RPMI7951 (cell line): ENCODE measurements around the gene SMS. TPM values are rescaled to one million over a fixed set of nuclear protein-coding genes. Genes with fewer than 3 reads are reported as not detected.
"Not testable (repeated sequence)": the region's sequence is repeated elsewhere in the genome, so short reads cannot be mapped to it uniquely, and the experiment has no call there.

Experiments
- DNase-seq: peaks from one replicate; pipeline ENCODE4 v3.0.0-alpha.2; 2012; ENCODE audit warnings: low read depth
- total RNA-seq: library from RNA; depleted of rRNA; stranded (reverse); fragments of >200 nt; shearing (Covaris generic); gene quantifications from 2 replicates; pipeline ENCODE4 v1.2.3, GENCODE V29; 2014

The SMS gene
- total RNA-seq, 1 experiment from 2014 or later: 246 TPM

- not testable (repeated sequence) for DNase-seq
Observed at GRCh38 chrX:21950557-21950956, 10.0 kb downstream of the SMS start.

- no peak for DNase-seq
Observed at GRCh38 chrX:21952624-21953023, 12.1 kb downstream of the SMS start.

GRCh38 chrX:21953195-21953830 is 12.8 kb downstream of the SMS start:
- not testable (repeated sequence) for DNase-seq

GRCh38 chrX:21955403-21956189 is 15.1 kb downstream of the SMS start:
- DNase-seq: no peak

GRCh38 chrX:21956783-21957182 is 16.3 kb downstream of the SMS start:
- no peak for DNase-seq

- no peak for DNase-seq
Observed at GRCh38 chrX:21958187-21958586, 17.7 kb downstream of the SMS start.

- DNase-seq: no peak
Observed at GRCh38 chrX:21958916-21959315, 18.4 kb downstream of the SMS start.

GRCh38 chrX:21959362-21960051 is 19.0 kb downstream of the SMS start:
- no peak for DNase-seq

- DNase-seq: no peak
Observed at GRCh38 chrX:21960569-21961541, 20.3 kb downstream of the SMS start.

GRCh38 chrX:21962361-21962760 is 21.9 kb downstream of the SMS start:
- DNase-seq: no peak

- no peak for DNase-seq
Observed at GRCh38 chrX:21963269-21963668, 22.8 kb downstream of the SMS start.

GRCh38 chrX:21963731-21964405 is 23.4 kb downstream of the SMS start:
- no peak for DNase-seq

GRCh38 chrX:21966866-21967265 is 26.4 kb downstream of the SMS start:
- no peak for DNase-seq

GRCh38 chrX:21968333-21968732 is 27.8 kb downstream of the SMS start:
- DNase-seq: no peak

- DNase-seq: no peak
Observed at GRCh38 chrX:21970326-21970725, 29.8 kb downstream of the SMS start.

GRCh38 chrX:21972046-21972445 is 31.5 kb downstream of the SMS start:
- DNase-seq: no peak

GRCh38 chrX:21972721-21973120 is 32.2 kb downstream of the SMS start:
- peak; percentile 63 for DNase-seq

- DNase-seq: no peak
Observed at GRCh38 chrX:21973321-21974010, 33.0 kb downstream of the SMS start.

- no peak for DNase-seq
Observed at GRCh38 chrX:21974011-21974385, 33.5 kb downstream of the SMS start.

- no peak for DNase-seq
Observed at GRCh38 chrX:21975242-21975641, 34.7 kb downstream of the SMS start.
